ENCODE data around the gene NFAT5. TPM values are rescaled to one million over a fixed set of nuclear protein-coding genes. Genes with fewer than 3 reads are reported as not detected.

The NFAT5 gene
- total RNA-seq, 1 experiment from 2014 or later = 21.0 TPM

GRCh38 chr16:69709456-69710084, 143.8 kb downstream of the NFAT5 start:
- no peaks in the 10 kb centered on the region for H3K27me3 ChIP-seq (ENCODE audit: insufficient read depth, low read length)
- no peak overlapping the region for H3K27ac ChIP-seq (ENCODE audit: insufficient read length, low read depth, low read length)
- no CpG with 5 or more reads among the region's 5 CpGs for WGBS (ENCODE audit: extremely low coverage, insufficient read length, low lambda C conversion rate)
- H3K14ac ChIP-seq (ENCODE audit: insufficient read depth, low read length) = no peak overlapping the region
- no peak overlapping the region for H3K18ac ChIP-seq (ENCODE audit: insufficient read length, low read depth, low read length)
- H3K36me3 Mint-ChIP-seq (ENCODE audit: insufficient read depth in 1 of 3, low read depth in 3 of 3) = peaks cover 0 to 35% (median 4%) of the 10 kb centered on the region in 3 experiments; a peak in 5 of 7 replicates
- no peaks in the 10 kb centered on the region for H3K79me2 ChIP-seq (ENCODE audit: insufficient read depth, low read length)
- H3K9ac ChIP-seq (ENCODE audit: extremely low read depth, insufficient read length, low read length) = no peak overlapping the region
- H3K4me1 ChIP-seq (ENCODE audit: insufficient read depth, low read length) = no peaks in the 10 kb centered on the region
- no peak overlapping the region for H2BK5ac ChIP-seq (ENCODE audit: insufficient read length, low read length)
- H3K4me1 Mint-ChIP-seq = no peaks in the 10 kb centered on the region
- peak; percentile 81 for TF ChIP-seq CTCF (conservative IDR thresholded peaks at IDR 0.05)
- no peak overlapping the region for H4K5ac ChIP-seq (ENCODE audit: insufficient read length, low read depth, low read length)
- no peak overlapping the region for H2AK5ac ChIP-seq (ENCODE audit: insufficient read length, low read length)
- H2BK12ac ChIP-seq (ENCODE audit: insufficient read length, low read depth, low read length) = no peak overlapping the region
- no peak overlapping the region for H3T11ph ChIP-seq (ENCODE audit: low read length)
- H3K27ac Mint-ChIP-seq = 0 out of 7 replicates have a peak overlapping the region, but pooled peaks of 1 of the 3 experiments have one; percentile 39
- no peak overlapping the region for H4K91ac ChIP-seq (ENCODE audit: insufficient read length, low read depth, low read length)
- H3K4ac ChIP-seq (ENCODE audit: low read depth, low read length) = no peak overlapping the region
- DNase-seq = no peak
- H2BK15ac ChIP-seq (ENCODE audit: low read depth, low read length) = no peak overlapping the region
- no peak overlapping the region for H3K23ac ChIP-seq (ENCODE audit: insufficient read length, low read depth, low read length)
- no peaks in the 10 kb centered on the region for H3K9me3 ChIP-seq (ENCODE audit: control insufficient read depth, low read depth, low read length)
- no peaks in the 10 kb centered on the region for H3K27me3 Mint-ChIP-seq (ENCODE audit: low read depth)
- H3K23me2 ChIP-seq (ENCODE audit: insufficient read length, low read depth, low read length, poor library complexity, severe bottlenecking) = no peaks in the 10 kb centered on the region
- H3K9me3 Mint-ChIP-seq = no peaks in the 10 kb centered on the region
- no peak overlapping the region for H4K8ac ChIP-seq (replicated peaks; ENCODE audit: insufficient read length, low read depth, low read length)
- no peak overlapping the region for H2AFZ ChIP-seq (ENCODE audit: low read length)
- no peak overlapping the region for H2BK20ac ChIP-seq (ENCODE audit: low read depth, low read length, poor library complexity, severe bottlenecking)
- H2BK120ac ChIP-seq (ENCODE audit: low read depth, low read length, poor library complexity, severe bottlenecking) = no peak overlapping the region
- H3K56ac ChIP-seq (ENCODE audit: insufficient read length, low read depth, low read length) = no peak overlapping the region
- H3K4me3 Mint-ChIP-seq = no peak overlapping the region
- H3K79me1 ChIP-seq (ENCODE audit: insufficient read depth, low read depth, low read length, poor library complexity, severe bottlenecking) = no peaks in the 10 kb centered on the region
- H4K20me1 ChIP-seq (ENCODE audit: control insufficient read depth, insufficient read depth, insufficient read length) = no peaks in the 10 kb centered on the region
- H3K4me2 ChIP-seq (ENCODE audit: insufficient read depth, insufficient read length, low read length) = no peak overlapping the region

Data from H9 (cell line).